HCT116 (cell line): Measurements from ENCODE around the gene WDR27. TPM values are rescaled to one million over a fixed set of nuclear protein-coding genes. Genes with fewer than 3 reads are reported as not detected.

Source experiments
- ATAC-seq: fragments of 200-7000 bp; cut with Tn5 transposase; 2 replicates; pipeline ENCODE4 v1.9.1; 2020; ENCODE audit warnings: mild to moderate bottlenecking, moderate library complexity
- BruUV-seq: library from RNA; stranded (reverse); fragments of 400-500 nt; replicated peaks from 2 replicates; lab custom pipeline; 2021; lab: Mats Ljungman, UMichigan
- CTCF ChIA-PET: fragments of 300-600 bp; sonication (Branson Sonifier 250); formaldehyde crosslinking; loops from one replicate; lab custom pipeline; 2021; ENCODE audit warnings: antibody characterized with exemption; lab: Charles Lee
- POLR2A ChIA-PET: fragments of 300-600, 350-600 bp; sonication (Branson Sonifier 250); formaldehyde crosslinking; loops from one replicate; lab custom pipeline; 2021; ENCODE audit warnings: antibody characterized with exemption; lab: Charles Lee
- RAD21 ChIA-PET, 2 experiments: fragments of 300-600 bp; sonication (Branson Sonifier 250); formaldehyde crosslinking; loops; one replicate each; lab custom pipeline; 2023; ENCODE audit warnings: low total read pairs in 2 of 2; ENCODE audit not compliant: uncharacterized antibody in 2 of 2, unreplicated experiment in 2 of 2, low non-redundant PET in 1 of 2; lab: Charles Lee
- DNase-seq: peaks from one replicate; pipeline ENCODE4 v3.0.0-alpha.2; 2010; ENCODE audit warnings: low read depth, low spot score
- H2AFZ ChIP-seq: fragments of 200-600 bp; shearing (Covaris generic), sonication (generic); 2 replicates; pipeline ENCODE4 v1.6.1; 2017; ENCODE audit warnings: low read depth, mixed run types, mixed read lengths, antibody characterized with exemption, low read length; ENCODE audit not compliant: poor library complexity, severe bottlenecking
- H3K27ac ChIP-seq: 2 replicates; pipeline ENCODE4 v1.5.1; 2012; ENCODE audit warnings: low read depth, low read length
- H3K27me3 ChIP-seq: fragments of 200-600 bp; sonication (generic); 2 replicates; pipeline ENCODE4 v1.6.1; 2016; ENCODE audit warnings: mixed run types, low read length, mixed read lengths; ENCODE audit not compliant: insufficient read depth
- H3K36me3 ChIP-seq, 2 experiments: fragments of 200-500 bp in 1 of 2; fragments of 200-600 bp in 1 of 2; sonication (Bioruptor generic) in 1 of 2; sonication (generic) in 1 of 2; 2 replicates each; pipeline versions ENCODE4 v1.5.1 to v1.6.1; 2014 to 2016; ENCODE audit warnings: low read length in 2 of 2, inconsistent platforms in 1 of 2, mixed read lengths in 1 of 2, mixed run types in 1 of 2; ENCODE audit not compliant: insufficient read depth in 2 of 2, control insufficient read depth in 1 of 2
- H3K4me1 ChIP-seq, 2 experiments: fragments of 200-600 bp in 1 of 2; sonication (generic) in 1 of 2; 2 replicates each; pipeline versions ENCODE4 v1.5.1 to v1.6.1; 2012 to 2017; ENCODE audit warnings: low read length in 2 of 2, inconsistent platforms in 1 of 2, mild to moderate bottlenecking in 1 of 2, mixed read lengths in 1 of 2, mixed run types in 1 of 2, moderate library complexity in 1 of 2; ENCODE audit not compliant: insufficient read depth in 2 of 2, control insufficient read depth in 1 of 2
- H3K4me2 ChIP-seq: fragments of 200-600 bp; sonication (generic); 2 replicates; pipeline ENCODE4 v1.6.1; 2017; ENCODE audit warnings: mixed run types, low read length, mixed read lengths
- H3K4me3 ChIP-seq, 2 experiments: fragments of 200-600 bp in 1 of 2; sonication (generic) in 1 of 2; replicated peaks in 1 of 2; 2 replicates each; pipeline ENCODE4 v1.5.1; 2011 to 2016; ENCODE audit warnings: low read length in 2 of 2, control low read depth in 1 of 2, low read depth in 1 of 2, mild to moderate bottlenecking in 1 of 2, mixed read lengths in 1 of 2, mixed run types in 1 of 2
- H3K79me2 ChIP-seq: fragments of 200-600 bp; sonication (generic); 2 replicates; pipeline ENCODE4 v1.6.1; 2017; ENCODE audit warnings: mild to moderate bottlenecking, mixed run types, low read length, moderate library complexity, mixed read lengths; ENCODE audit not compliant: insufficient read depth
- H3K9ac ChIP-seq: fragments of 200-600 bp; sonication (generic); 2 replicates; pipeline ENCODE4 v1.6.1; 2016; ENCODE audit warnings: low read length, mixed read lengths
- H3K9me2 ChIP-seq: fragments of 200-600 bp; sonication (generic), shearing (Covaris generic); 2 replicates; pipeline ENCODE4 v1.6.1; 2017; ENCODE audit warnings: mixed run types, mild to moderate bottlenecking, moderate library complexity; ENCODE audit not compliant: insufficient read depth
- H3K9me3 ChIP-seq, 2 experiments: fragments of 200-500 bp in 1 of 2; fragments of 200-600 bp in 1 of 2; sonication (Bioruptor generic) in 1 of 2; sonication (generic) in 1 of 2; 2 replicates each; pipeline ENCODE4 v1.6.1; 2014 to 2017; ENCODE audit warnings: low read length in 2 of 2, mixed read lengths in 2 of 2, inconsistent platforms in 1 of 2, low read depth in 1 of 2, mild to moderate bottlenecking in 1 of 2, mixed run types in 1 of 2, moderate library complexity in 1 of 2; ENCODE audit not compliant: control insufficient read depth in 1 of 2, insufficient read depth in 1 of 2
- H4K20me1 ChIP-seq: fragments of 200-600 bp; sonication (generic), shearing (Covaris generic); 2 replicates; pipeline ENCODE4 v1.6.1; 2017; ENCODE audit warnings: mixed run types, mild to moderate bottlenecking, moderate library complexity; ENCODE audit not compliant: insufficient read depth
- ATF3 ChIP-seq: IDR thresholded peaks from 2 replicates; pipeline ENCODE4 v1.6.1; 2012
- CBX3 ChIP-seq: IDR thresholded peaks from 2 replicates; pipeline ENCODE4 v1.6.1; 2012; ENCODE audit warnings: low read depth
- CTCF ChIP-seq, 3 experiments: fragments of 200-600 bp in 1 of 3; sonication (generic) in 1 of 3; IDR thresholded peaks in 2 of 3; conservative IDR thresholded peaks in 1 of 3; 2 replicates each; pipeline ENCODE4 v1.5.1; 2012 to 2017; ENCODE audit warnings: low read depth in 2 of 3, low read length in 2 of 3, antibody characterized with exemption in 1 of 3, borderline replicate concordance in 1 of 3, control low read depth in 1 of 3, mild to moderate bottlenecking in 1 of 3, mixed read lengths in 1 of 3, mixed run types in 1 of 3, moderate library complexity in 1 of 3; ENCODE audit not compliant: insufficient read depth in 1 of 3
- EGR1 ChIP-seq: IDR thresholded peaks from 2 replicates; pipeline ENCODE4 v1.6.1; 2012; ENCODE audit warnings: low read depth
- ELF1 ChIP-seq: IDR thresholded peaks from 2 replicates; pipeline ENCODE4 v1.6.1; 2012; ENCODE audit warnings: low read depth, borderline replicate concordance
- EZH2 ChIP-seq: fragments of 200-600 bp; sonication (generic); IDR thresholded peaks from 2 replicates; pipeline ENCODE4 v1.6.1; 2017; ENCODE audit warnings: antibody characterized with exemption, mixed run types
- FOSL1 ChIP-seq: IDR thresholded peaks from 2 replicates; pipeline ENCODE4 v1.6.1; 2012; ENCODE audit warnings: low read depth
- JUND ChIP-seq: IDR thresholded peaks from 2 replicates; pipeline ENCODE4 v1.6.1; 2012
- POLR2AphosphoS5 ChIP-seq: IDR thresholded peaks from 2 replicates; pipeline ENCODE4 v1.6.1; 2011; ENCODE audit warnings: mild to moderate bottlenecking, low read depth, low read length, moderate library complexity
- REST ChIP-seq: IDR thresholded peaks from 2 replicates; pipeline ENCODE4 v1.6.1; 2012; ENCODE audit warnings: low read depth
- SP1 ChIP-seq: IDR thresholded peaks from 2 replicates; pipeline ENCODE4 v1.6.1; 2012; ENCODE audit warnings: low read depth
- SRF ChIP-seq: IDR thresholded peaks from 2 replicates; pipeline ENCODE4 v1.6.1; 2012; ENCODE audit warnings: low read depth
- TCF7L2 ChIP-seq: IDR thresholded peaks from 2 replicates; pipeline ENCODE4 v1.7.0; 2011; ENCODE audit warnings: borderline replicate concordance, inconsistent platforms; ENCODE audit not compliant: insufficient read depth, insufficient read length; ENCODE audit errors: extremely low read depth
- YY1 ChIP-seq: IDR thresholded peaks from 2 replicates; pipeline ENCODE4 v1.6.1; 2011; ENCODE audit warnings: low read length, low read depth, moderate library complexity, mild to moderate bottlenecking; ENCODE audit not compliant: insufficient replicate concordance; ENCODE audit errors: extremely low read depth
- ZBTB33 ChIP-seq: IDR thresholded peaks from 2 replicates; pipeline ENCODE4 v1.6.1; 2011; ENCODE audit warnings: mild to moderate bottlenecking, low read length, moderate library complexity; ENCODE audit not compliant: insufficient replicate concordance; ENCODE audit errors: extremely low read depth
- ZFX ChIP-seq: fragments of 450-650 bp; IDR thresholded peaks from 2 replicates; pipeline ENCODE4 v1.6.1; 2017
- ZNF274 ChIP-seq: fragments of 200-500 bp; sonication (Bioruptor generic); IDR thresholded peaks from 2 replicates; pipeline ENCODE4 v1.6.1; 2014; ENCODE audit warnings: mild to moderate bottlenecking, low read depth, low read length, inconsistent platforms
- intact Hi-C: fragments of 100-400 bp; cut with micrococcal nuclease; formaldehyde crosslinking; loops from 2 replicates; pipeline ENCODE4 v1.10.0; 2022
- total RNA-seq: library from RNA; stranded (reverse); gene quantifications from one replicate; pipeline ENCODE4 v1.2.1, GENCODE V29; 2021; ENCODE audit not compliant: unreplicated experiment

Gene WDR27
- total RNA-seq, 1 experiment from 2014 or later = 60.6 TPM

- ChIA-PET POLR2A (no interaction called here), CTCF (no interaction called here)
- Histone ChIP-seq H4K20me1 (no peaks in the 10 kb centered on the region), H3K36me3 (no peaks in the 10 kb centered on the region)
- TF ChIP-seq ZNF274 (no peak), CTCF (IDR thresholded peaks at IDR 0.05 in 2 of 3, conservative IDR thresholded peaks at IDR 0.05 in 1 of 3; ENCODE audit: borderline replicate concordance in 1 of 3, insufficient read depth in 1 of 3, low read depth in 2 of 3, low read length in 2 of 3) (no peak), EZH2 (no peak), ELF1 (no peak), SRF (no peak), ZFX (no peak), JUND (no peak), CBX3 (no peak), REST (no peak), ZBTB33 (no peak), FOSL1 (no peak), YY1 (no peak), SP1 (no peak), EGR1 (no peak), ATF3 (no peak), POLR2AphosphoS5 (no peak), TCF7L2 (no peak)
- TF ChIP-seq, all 23 proteins: peak for 0
- RAD21 ChIA-PET = no interaction called here
- ATAC-seq (no peak), DNase-seq (no peak)
- H3K4me3 ChIP-seq = no peak overlapping the region
- no peak overlapping the region for H2AFZ ChIP-seq
- BruUV-seq = no TSS peak
- H3K27me3 ChIP-seq = no peaks in the 10 kb centered on the region
- no peaks in the 10 kb centered on the region for H3K4me1 ChIP-seq
- no peak overlapping the region for H3K27ac ChIP-seq
- intact Hi-C loops = no loop called here
- H3K9me2 ChIP-seq = no peaks in the 10 kb centered on the region
- H3K79me2 ChIP-seq = no peaks in the 10 kb centered on the region
- no peak overlapping the region for H3K9ac ChIP-seq
- H3K9me3 ChIP-seq = peaks cover 5 to 7% of the 10 kb centered on the region in 2 experiments; a peak in 3 of 4 replicates
- no peak overlapping the region for H3K4me2 ChIP-seq
These were observed 284.7 kb downstream of the WDR27 start for GRCh38 chr6:169417101-169417500.
